Suprapubic skin (tissue), 4 donors: ENCODE data around the gene SBK2. TPM values are rescaled to one million over a fixed set of nuclear protein-coding genes. Genes with fewer than 3 reads are reported as not detected.

Experiments
- DNase-seq, 2 donors: peaks; one replicate each; pipeline ENCODE4 v3.0.0-alpha.2; 2019; ENCODE audit warnings: low spot score in 2 of 2
- H3K27ac ChIP-seq: fragments of 200-600 bp; sonication (generic); one replicate; pipeline ENCODE4 v1.5.1; 2019
- H3K27me3 ChIP-seq: fragments of 200-600 bp; sonication (generic); one replicate; pipeline ENCODE4 v1.5.1; 2019
- H3K36me3 ChIP-seq: fragments of 200-600 bp; sonication (generic); one replicate; pipeline ENCODE4 v1.5.1; 2019
- H3K4me1 ChIP-seq: fragments of 200-600 bp; sonication (generic); one replicate; pipeline ENCODE4 v1.5.1; 2019
- H3K4me3 ChIP-seq: fragments of 200-600 bp; sonication (generic); one replicate; pipeline ENCODE4 v1.5.1; 2019; ENCODE audit warnings: mild to moderate bottlenecking
- H3K9me3 ChIP-seq: fragments of 200-600 bp; sonication (generic); one replicate; pipeline ENCODE4 v1.5.1; 2019
- CTCF ChIP-seq, 2 donors: fragments of 200-600 bp in 1 of 2; fragments of 450-650 bp in 1 of 2; sonication (generic) in 1 of 2; IDR thresholded peaks; one replicate each; pipeline ENCODE4 v1.5.1; 2016 to 2019; ENCODE audit warnings: antibody characterized with exemption in 2 of 2, mild to moderate bottlenecking in 1 of 2, moderate library complexity in 1 of 2
- EP300 ChIP-seq: sonication (generic); formaldehyde crosslinking; IDR thresholded peaks from one replicate; pipeline ENCODE4 v1.6.1; 2017; ENCODE audit warnings: antibody characterized with exemption
- POLR2A ChIP-seq, 2 donors: fragments of 450-650 bp; IDR thresholded peaks; one replicate each; pipeline ENCODE4 v1.6.1; 2017; ENCODE audit warnings: antibody characterized with exemption in 2 of 2, mild to moderate bottlenecking in 2 of 2, moderate library complexity in 2 of 2
- POLR2AphosphoS5 ChIP-seq, 3 donors: sonication (generic); formaldehyde crosslinking; IDR thresholded peaks; one replicate each; pipeline ENCODE4 v1.6.1; 2017; ENCODE audit warnings: antibody characterized with exemption in 3 of 3
- WGBS: methylation state at CpG from one replicate; pipeline ENCODE4 v1.1.5; 2018; 5-methylcytosine and 5-hydroxymethylcytosine counted together
- total RNA-seq, 4 donors: library from RNA; depleted of rRNA; stranded (reverse); fragments of >200 nt; gene quantifications; one replicate each; pipeline ENCODE4 v1.1.0, GENCODE V29; 2016

Gene SBK2
- total RNA-seq, 4 donors from 2014 or later: not detected

- WGBS: 59% methylated on average over 8 of the region's 8 CpGs
- DNase-seq: no peak
Measured at GRCh38 chr19:55554741-55555152, 17.8 kb upstream of the SBK2 start.

GRCh38 chr19:55554302-55554701, 17.4 kb upstream of the SBK2 start:
- H3K27ac ChIP-seq: no peak overlapping the region
- 91% methylated on average over 9 of the region's 9 CpGs for WGBS

More at GRCh38 chr19:55554741-55555152, 17.8 kb upstream of the SBK2 start:
- no peak overlapping the region for H3K4me3 ChIP-seq
- no peak for TF ChIP-seq EP300
- TF ChIP-seq POLR2A (IDR thresholded peaks at IDR 0.05): no peak
- no peak for TF ChIP-seq POLR2AphosphoS5 (IDR thresholded peaks at IDR 0.05)
- no peak for TF ChIP-seq CTCF (IDR thresholded peaks at IDR 0.05)
- H3K27me3 ChIP-seq: peaks cover 18% of the 10 kb centered on the region
- H3K36me3 ChIP-seq: no peaks in the 10 kb centered on the region
- no peak overlapping the region for H3K27ac ChIP-seq
- no peaks in the 10 kb centered on the region for H3K9me3 ChIP-seq
- peaks cover 6% of the 10 kb centered on the region for H3K4me1 ChIP-seq

GRCh38 chr19:55553217-55554182, 16.6 kb upstream of the SBK2 start:
- Histone ChIP-seq H3K27me3 (peaks cover 21% of the 10 kb centered on the region), H3K4me3 (no peak overlapping the region), H3K36me3 (no peaks in the 10 kb centered on the region), H3K4me1 (peaks cover 6% of the 10 kb centered on the region), H3K9me3 (no peaks in the 10 kb centered on the region), H3K27ac (no peak overlapping the region)
- no peak for TF ChIP-seq EP300
- no peak for TF ChIP-seq POLR2AphosphoS5 (IDR thresholded peaks at IDR 0.05)
- no peak for TF ChIP-seq POLR2A (IDR thresholded peaks at IDR 0.05)
- TF ChIP-seq CTCF (IDR thresholded peaks at IDR 0.05): no peak
- WGBS: 62% methylated on average over 13 of the region's 13 CpGs
- no peak for DNase-seq

More at GRCh38 chr19:55554302-55554701, 17.4 kb upstream of the SBK2 start:
- H3K4me1 ChIP-seq: peaks cover 6% of the 10 kb centered on the region
- no peak for DNase-seq
- TF ChIP-seq EP300 (no peak), POLR2AphosphoS5 (IDR thresholded peaks at IDR 0.05) (no peak), CTCF (IDR thresholded peaks at IDR 0.05) (no peak), POLR2A (IDR thresholded peaks at IDR 0.05) (no peak)
- no peaks in the 10 kb centered on the region for H3K9me3 ChIP-seq
- H3K36me3 ChIP-seq: no peaks in the 10 kb centered on the region
- H3K27me3 ChIP-seq: peaks cover 16% of the 10 kb centered on the region
- H3K4me3 ChIP-seq: no peak overlapping the region

- no peak for DNase-seq
- Histone ChIP-seq H3K9me3 (no peaks in the 10 kb centered on the region), H3K27ac (no peak overlapping the region), H3K4me3 (no peak overlapping the region), H3K27me3 (peaks cover 24% of the 10 kb centered on the region), H3K36me3 (no peaks in the 10 kb centered on the region), H3K4me1 (peaks cover 8% of the 10 kb centered on the region)
- TF ChIP-seq EP300 (no peak), POLR2AphosphoS5 (IDR thresholded peaks at IDR 0.05) (no peak), POLR2A (IDR thresholded peaks at IDR 0.05) (no peak), CTCF (IDR thresholded peaks at IDR 0.05) (no peak)
- WGBS: 46% methylated on average over 13 of the region's 13 CpGs
Measured at GRCh38 chr19:55552620-55553019, 15.7 kb upstream of the SBK2 start.

- Histone ChIP-seq H3K36me3 (no peaks in the 10 kb centered on the region), H3K9me3 (no peaks in the 10 kb centered on the region), H3K4me1 (peaks cover 13% of the 10 kb centered on the region), H3K27me3 (peaks cover 26% of the 10 kb centered on the region), H3K27ac (no peak overlapping the region), H3K4me3 (no peak overlapping the region)
- TF ChIP-seq CTCF (IDR thresholded peaks at IDR 0.05): no peak
- 53% methylated on average over 5 of the region's 5 CpGs for WGBS
- no peak for DNase-seq
Measured at GRCh38 chr19:55552206-55552605, 15.3 kb upstream of the SBK2 start.
